HG03575 (cell line): ENCODE data around the gene POLE2.
"Not testable (repeated sequence)": the region's sequence is repeated elsewhere in the genome, so short reads cannot be mapped to it uniquely, and the experiment has no call there.

Source experiments
- ATAC-seq: cut with Tn5 transposase; IDR thresholded peaks from one replicate; pipeline ENCODE4 v1.9.1; 2021; ENCODE audit not compliant: unreplicated experiment, insufficient number of reproducible peaks, low FRiP score; ENCODE audit errors: extremely low read depth

POLE2 gene

GRCh38 chr14:49622022-49622607, 65.9 kb downstream of the POLE2 start:
- no peak for ATAC-seq

GRCh38 chr14:49621114-49621881, 66.7 kb downstream of the POLE2 start:
- ATAC-seq: no peak

GRCh38 chr14:49620182-49621113, 67.6 kb downstream of the POLE2 start, which contains the start of the genes MGAT2 and RPL36AL:
TSS of gene MGAT2 (plus strand) at chr14:49620799. CDS start at chr14:49621269, 470 bp downstream.
TSS of gene RPL36AL (minus strand) at chr14:49620626. CDS start at chr14:49619104, 1,522 bp downstream.
- peak; percentile 73 for ATAC-seq

- no peak for ATAC-seq
These were observed 68.3 kb downstream of the POLE2 start for GRCh38 chr14:49619730-49620129.

GRCh38 chr14:49619273-49619672, 68.7 kb downstream of the POLE2 start:
- not testable (repeated sequence) for ATAC-seq

- ATAC-seq: no peak
These were observed 70.0 kb downstream of the POLE2 start for GRCh38 chr14:49617852-49618519.

GRCh38 chr14:49615776-49616175, 72.2 kb downstream of the POLE2 start:
- no peak for ATAC-seq

- ATAC-seq: no peak
These were observed 73.8 kb downstream of the POLE2 start for GRCh38 chr14:49614196-49614595.

GRCh38 chr14:49612671-49613070, 75.3 kb downstream of the POLE2 start:
- no peak for ATAC-seq

- ATAC-seq: no peak
These were observed 75.8 kb downstream of the POLE2 start for GRCh38 chr14:49612251-49612650.

GRCh38 chr14:49607583-49607982, 80.4 kb downstream of the POLE2 start:
- ATAC-seq: no peak

GRCh38 chr14:49598485-49599300, 89.3 kb downstream of the POLE2 start, which contains the start of gene LRR1:
TSS of gene LRR1 (plus strand) at chr14:49598940. CDS start at chr14:49599021, 81 bp downstream.
- no peak for ATAC-seq

- ATAC-seq: no peak
These were observed 89.9 kb downstream of the POLE2 start for GRCh38 chr14:49598189-49598484.

- ATAC-seq: no peak
These were observed 93.5 kb downstream of the POLE2 start for GRCh38 chr14:49594347-49595091.
